NCI-H1048 (cell line): ENCODE data around the gene CFAP97D2.

ENCODE experiments used
- DNase-seq: peaks from one replicate; lab custom pipeline; 2025; lab: John Stamatoyannopoulos, UW

Gene CFAP97D2

GRCh38 chr13:114200399-114200911 is 21.4 kb downstream of the CFAP97D2 start:
- DNase-seq = no peak

GRCh38 chr13:114202581-114202980 is 23.5 kb downstream of the CFAP97D2 start:
- DNase-seq = no peak

GRCh38 chr13:114203536-114203935 is 24.5 kb downstream of the CFAP97D2 start:
- no peak for DNase-seq

- DNase-seq = no peak
Observed at GRCh38 chr13:114204894-114205293, 25.8 kb downstream of the CFAP97D2 start.

- DNase-seq = no peak
Observed at GRCh38 chr13:114208134-114208533, 29.1 kb downstream of the CFAP97D2 start.

- DNase-seq = no peak
Observed at GRCh38 chr13:114211446-114212157, 32.5 kb downstream of the CFAP97D2 start.

- no peak for DNase-seq
Observed at GRCh38 chr13:114212158-114212495, 33.1 kb downstream of the CFAP97D2 start.

GRCh38 chr13:114213980-114214379 is 34.9 kb downstream of the CFAP97D2 start:
- DNase-seq = no peak

- DNase-seq = no peak
Observed at GRCh38 chr13:114219392-114219791, 40.3 kb downstream of the CFAP97D2 start.

- no peak for DNase-seq
Observed at GRCh38 chr13:114222461-114222968, 43.5 kb downstream of the CFAP97D2 start.

GRCh38 chr13:114224201-114224600 is 45.1 kb downstream of the CFAP97D2 start:
- no peak for DNase-seq

- DNase-seq = no peak
Observed at GRCh38 chr13:114225610-114226009, 46.6 kb downstream of the CFAP97D2 start.

- DNase-seq = no peak
Observed at GRCh38 chr13:114226088-114226487, 47.0 kb downstream of the CFAP97D2 start.

GRCh38 chr13:114226699-114227323 is 47.8 kb downstream of the CFAP97D2 start:
- DNase-seq = peak; percentile 49

GRCh38 chr13:114227528-114227927 is 48.5 kb downstream of the CFAP97D2 start:
- DNase-seq = no peak

GRCh38 chr13:114228176-114228575 is 49.1 kb downstream of the CFAP97D2 start:
- no peak for DNase-seq

GRCh38 chr13:114229506-114229905 is 50.4 kb downstream of the CFAP97D2 start:
- no peak for DNase-seq

GRCh38 chr13:114230117-114230516 is 51.1 kb downstream of the CFAP97D2 start:
- DNase-seq = no peak

GRCh38 chr13:114230575-114230974 is 51.5 kb downstream of the CFAP97D2 start:
- no peak for DNase-seq

- no peak for DNase-seq
Observed at GRCh38 chr13:114231886-114232285, 52.8 kb downstream of the CFAP97D2 start.

- DNase-seq = no peak
Observed at GRCh38 chr13:114234266-114234644, 55.2 kb downstream of the CFAP97D2 start.

- peak; percentile 88 for DNase-seq
Observed at GRCh38 chr13:114234645-114235421, 55.8 kb downstream of the CFAP97D2 start, which contains the start of gene CDC16. TSS of gene CDC16 (plus strand) at chr13:114234897. CDS start at chr13:114235085, 188 bp downstream.

- no peak for DNase-seq
Observed at GRCh38 chr13:114235697-114236096, 56.6 kb downstream of the CFAP97D2 start.
